ENCODE measurements around the gene PC. TPM values are rescaled to one million over a fixed set of nuclear protein-coding genes. Genes with fewer than 3 reads are reported as not detected.
"Not testable (repeated sequence)": the region's sequence is repeated elsewhere in the genome, so short reads cannot be mapped to it uniquely, and the experiment has no call there.

PC gene
- total RNA-seq, 1 donor from 2014 or later: 13.5 TPM

GRCh38 chr11:66815646-66816045, 142.5 kb downstream of the PC start:
- Histone ChIP-seq H3K27me3 (no peaks in the 10 kb centered on the region), H3K4me3 (no peak overlapping the region), H3K4me1 (no peaks in the 10 kb centered on the region), H3K36me3 (no peaks in the 10 kb centered on the region), H3K9me3 (no peaks in the 10 kb centered on the region), H3K27ac (no peak overlapping the region)
- intact Hi-C loops (cut with DNase I): no loop called here
- no peak for TF ChIP-seq CTCF (IDR thresholded peaks at IDR 0.05)
- no peak for DNase-seq (ENCODE audit: low spot score in 2 of 2)

DNA sequence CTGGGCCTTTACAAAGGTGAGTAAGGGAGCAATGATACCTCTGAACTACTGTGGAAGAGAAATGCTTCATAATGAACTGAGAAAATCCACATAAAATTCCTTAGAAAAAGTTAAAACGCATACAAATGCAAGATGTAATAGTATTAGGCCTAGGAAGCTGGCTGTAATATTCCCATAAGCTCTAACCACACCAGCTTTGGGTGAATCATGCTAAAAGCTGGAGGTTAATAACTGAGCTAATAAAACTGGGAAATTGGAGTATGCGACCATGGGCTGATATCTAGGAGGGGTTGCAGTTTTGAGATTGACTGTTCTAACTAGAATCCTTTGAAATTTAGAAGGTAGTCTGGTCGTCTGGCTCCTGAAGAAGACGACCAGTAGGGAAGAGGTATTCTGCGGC, 143.5 kb downstream of the PC start:
- no peak overlapping the region for H3K27ac ChIP-seq
- DNase-seq (ENCODE audit: low spot score in 2 of 2): no peak
- H3K4me3 ChIP-seq: no peak overlapping the region
- no peaks in the 10 kb centered on the region for H3K36me3 ChIP-seq
- no peaks in the 10 kb centered on the region for H3K9me3 ChIP-seq
- no peaks in the 10 kb centered on the region for H3K4me1 ChIP-seq
- TF ChIP-seq CTCF (IDR thresholded peaks at IDR 0.05): no peak
- no peaks in the 10 kb centered on the region for H3K27me3 ChIP-seq
- intact Hi-C loops (cut with DNase I): no loop called here

DNA sequence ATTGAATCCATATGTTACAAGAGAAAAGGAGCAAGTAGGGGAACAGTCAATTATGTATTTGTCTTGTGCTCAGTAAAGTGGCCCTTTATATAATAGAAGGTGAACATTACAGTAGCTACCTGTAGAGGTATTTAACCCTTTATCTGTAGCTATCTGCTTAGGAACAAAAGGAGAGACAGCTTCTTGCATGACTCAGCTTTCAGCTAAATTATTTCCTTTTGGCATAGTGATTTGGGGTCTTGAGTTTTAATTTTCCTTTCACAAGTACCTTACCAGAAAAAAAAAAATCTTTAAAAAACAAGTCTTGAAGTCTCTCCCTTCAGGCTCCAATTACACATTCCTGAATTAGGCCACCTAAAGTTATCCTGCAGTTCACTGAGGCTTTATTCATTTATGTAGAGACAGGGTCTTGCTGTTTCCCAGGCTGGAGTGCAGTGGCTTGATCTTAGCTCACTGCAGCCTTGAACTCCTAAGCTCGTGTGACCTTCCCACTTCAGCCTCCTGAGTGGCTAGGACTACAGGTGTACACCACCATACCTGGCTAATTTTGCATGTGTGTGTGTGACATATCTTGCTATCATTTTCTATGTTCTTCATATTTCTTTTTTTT, 147.5 kb downstream of the PC start:
- H3K36me3 ChIP-seq: no peaks in the 10 kb centered on the region
- intact Hi-C loops (cut with DNase I): no loop called here
- H3K27me3 ChIP-seq: no peaks in the 10 kb centered on the region
- H3K4me3 ChIP-seq: no peak overlapping the region
- no peak for TF ChIP-seq CTCF (IDR thresholded peaks at IDR 0.05)
- H3K9me3 ChIP-seq: no peaks in the 10 kb centered on the region
- no peak for DNase-seq (ENCODE audit: low spot score in 2 of 2)
- H3K27ac ChIP-seq: no peak overlapping the region
- H3K4me1 ChIP-seq: no peaks in the 10 kb centered on the region

GRCh38 chr11:66809592-66809991, 148.6 kb downstream of the PC start:
- no peak for DNase-seq (ENCODE audit: low spot score in 2 of 2)
- TF ChIP-seq CTCF (IDR thresholded peaks at IDR 0.05): no peak
- Histone ChIP-seq H3K36me3 (no peaks in the 10 kb centered on the region), H3K4me1 (no peaks in the 10 kb centered on the region), H3K4me3 (no peak overlapping the region), H3K27ac (no peak overlapping the region), H3K9me3 (no peaks in the 10 kb centered on the region), H3K27me3 (no peaks in the 10 kb centered on the region)
- intact Hi-C loops (cut with DNase I): no loop called here

DNA sequence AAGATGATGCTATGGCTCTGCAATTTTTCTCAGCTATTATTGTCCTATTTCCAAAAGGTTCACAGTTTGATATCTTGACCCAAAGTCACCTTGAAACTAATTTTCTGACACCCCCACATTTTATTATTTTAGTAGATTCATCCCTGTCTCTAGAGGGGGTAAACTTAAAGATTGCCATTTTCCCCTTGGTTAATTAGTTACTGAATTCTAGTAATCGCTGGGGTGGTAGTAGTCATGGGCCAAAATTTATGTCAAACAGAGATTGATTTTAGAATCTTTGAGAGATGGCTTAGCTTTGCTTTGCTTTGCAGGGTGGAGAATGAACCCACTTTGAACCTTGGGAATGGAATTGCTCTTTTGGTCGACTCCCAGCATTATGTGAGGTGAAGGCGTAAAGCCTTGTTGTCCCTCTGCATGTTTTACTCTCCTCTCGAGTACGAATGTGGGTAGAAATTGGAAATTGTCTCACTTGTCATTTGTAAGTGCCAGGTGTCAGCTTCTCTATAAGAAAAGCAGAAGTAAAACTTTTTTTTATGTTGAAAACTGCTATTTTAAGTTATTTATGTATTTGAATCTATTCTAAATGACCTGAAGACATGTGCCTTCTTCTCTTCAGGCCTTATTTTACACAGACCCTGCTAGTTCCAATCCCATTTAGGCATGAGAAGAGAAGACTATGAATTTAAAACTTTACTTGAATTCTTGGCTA, 157.3 kb downstream of the PC start:
- Histone ChIP-seq H3K9me3 (no peaks in the 10 kb centered on the region), H3K36me3 (no peaks in the 10 kb centered on the region), H3K27me3 (no peaks in the 10 kb centered on the region), H3K4me1 (no peaks in the 10 kb centered on the region), H3K4me3 (no peak overlapping the region), H3K27ac (no peak overlapping the region)
- DNase-seq (ENCODE audit: low spot score in 2 of 2): no peak
- TF ChIP-seq CTCF (IDR thresholded peaks at IDR 0.05): no peak
- intact Hi-C loops (cut with DNase I): no loop called here

GRCh38 chr11:66799815-66800214, 158.4 kb downstream of the PC start:
- not testable (repeated sequence) for DNase-seq (ENCODE audit: low spot score in 2 of 2); H3K4me1 ChIP-seq

More at GRCh38 chr11:66799815-66800214, 158.4 kb downstream of the PC start:
- H3K27me3 ChIP-seq; H3K27ac ChIP-seq; H3K4me3 ChIP-seq; H3K9me3 ChIP-seq; intact Hi-C loops (cut with DNase I); H3K36me3 ChIP-seq: not testable (repeated sequence)

Other genes starting within 250 kb of the PC start
- 3.2 TPM for gene SPTBN2, start 229.2 kb downstream of the PC start, total RNA-seq
- gene RCE1, start 114.9 kb downstream of the PC start, total RNA-seq: 45.7 TPM
- 60.5 TPM for gene LRFN4, start 101.3 kb downstream of the PC start, total RNA-seq
- gene C11orf86, start 16.9 kb upstream of the PC start, total RNA-seq: not detected
- 6.3 TPM for gene SYT12, start 64.8 kb upstream of the PC start, total RNA-seq
- gene RHOD, start 98.5 kb upstream of the PC start, total RNA-seq: 82.6 TPM
- 129 TPM for gene KDM2A, start 160.9 kb upstream of the PC start, total RNA-seq

All from ascending aorta (tissue), 2 donors.